ENCODE data around the gene DLGAP5. TPM values are rescaled to one million over a fixed set of nuclear protein-coding genes. Genes with fewer than 3 reads are reported as not detected.

The DLGAP5 gene
- total and polyA plus RNA-seq, 2 donors, result 3.0 to 67.6 TPM

DNA sequence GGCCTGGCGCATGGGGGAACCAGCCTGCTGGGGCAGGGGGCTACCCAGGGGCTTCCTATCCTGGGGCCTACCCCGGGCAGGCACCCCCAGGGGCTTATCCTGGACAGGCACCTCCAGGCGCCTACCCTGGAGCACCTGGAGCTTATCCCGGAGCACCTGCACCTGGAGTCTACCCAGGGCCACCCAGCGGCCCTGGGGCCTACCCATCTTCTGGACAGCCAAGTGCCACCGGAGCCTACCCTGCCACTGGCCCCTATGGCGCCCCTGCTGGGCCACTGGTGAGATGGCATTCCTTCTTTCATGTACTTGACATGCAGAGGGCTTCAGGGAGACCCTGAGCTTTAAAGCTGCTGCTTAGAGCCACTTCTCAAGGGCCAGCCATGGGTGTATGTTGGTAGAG lies 53.3 kb downstream of the DLGAP5 start:
- no peak for DNase-seq (ENCODE audit: low read depth in 6 of 9, low spot score in 9 of 9)
- peaks cover 30 to 36% of the 10 kb centered on the region in 2 donors for H3K36me3 ChIP-seq (ENCODE audit: control insufficient read depth in 2 of 2, insufficient read depth in 2 of 2, low read length in 1 of 2)
- H3K9me3 ChIP-seq (ENCODE audit: control insufficient read depth in 2 of 2, insufficient read depth in 1 of 2, low read length in 1 of 2), result no peaks in the 10 kb centered on the region
- H3K4me1 ChIP-seq (ENCODE audit: control insufficient read depth in 2 of 2, insufficient read depth in 2 of 2, low read length in 2 of 2), result no peaks in the 10 kb centered on the region
- whole genome bisulfite sequencing, result 98% methylated on average over 7 of the region's 7 CpGs
- H3K27me3 ChIP-seq (ENCODE audit: control insufficient read depth in 2 of 2, insufficient read depth in 1 of 2, low read length in 1 of 2), result no peaks in the 10 kb centered on the region
- H3K4me3 ChIP-seq (ENCODE audit: low read length in 2 of 2), result no peak overlapping the region
- H3K27ac ChIP-seq (ENCODE audit: low read depth in 1 of 2, low read length in 1 of 2), result no peak overlapping the region

DNA sequence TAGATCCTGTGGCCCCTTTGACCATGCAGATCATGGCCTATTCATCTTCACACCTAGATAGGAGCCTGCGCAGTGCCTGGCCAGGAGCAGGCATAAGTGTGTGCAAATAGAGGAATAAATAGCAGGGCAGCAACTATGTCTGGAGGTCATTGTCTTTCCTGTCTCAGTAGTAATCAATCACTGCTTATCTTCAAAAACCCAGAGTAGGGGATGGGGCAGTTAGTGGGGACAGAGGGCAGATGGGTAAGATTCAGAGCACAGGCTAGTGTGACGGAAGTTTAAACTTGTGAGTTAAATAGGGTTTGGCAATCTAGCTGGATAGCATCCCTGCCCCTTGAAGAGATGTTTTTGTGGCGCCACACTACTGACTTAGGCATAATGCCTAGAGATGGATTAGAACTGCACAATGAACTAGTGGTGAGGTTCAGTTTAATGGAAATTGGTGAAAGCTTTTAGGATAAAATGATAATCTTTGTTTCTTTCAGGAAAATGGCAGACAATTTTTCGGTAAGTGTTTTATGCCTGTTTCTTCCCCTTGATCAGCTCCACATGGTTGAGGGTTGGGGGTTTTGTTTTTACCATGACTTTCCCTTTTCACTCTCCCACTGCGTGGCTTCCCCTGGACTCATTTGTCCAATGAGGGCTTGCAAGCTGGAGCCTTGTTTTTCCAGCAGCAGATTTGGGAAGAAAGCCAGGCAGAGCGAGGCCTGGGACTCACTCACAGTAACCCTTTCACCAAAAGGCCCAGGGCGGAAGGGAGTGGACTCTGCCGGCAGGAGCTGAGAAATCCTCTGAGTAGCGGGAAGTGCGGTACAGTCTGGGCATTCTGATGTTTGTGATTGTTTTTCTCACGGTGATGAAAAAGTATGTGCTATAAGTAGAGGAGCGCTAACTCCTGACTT lies 54.2 kb downstream of the DLGAP5 start:
- peaks cover 22 to 29% of the 10 kb centered on the region in 2 donors for H3K36me3 ChIP-seq (ENCODE audit: control insufficient read depth in 2 of 2, insufficient read depth in 2 of 2, low read length in 1 of 2)
- H3K4me3 ChIP-seq (ENCODE audit: low read length in 2 of 2), result no peak overlapping the region
- WGBS, result 93% methylated on average over 12 of the region's 12 CpGs

DNA sequence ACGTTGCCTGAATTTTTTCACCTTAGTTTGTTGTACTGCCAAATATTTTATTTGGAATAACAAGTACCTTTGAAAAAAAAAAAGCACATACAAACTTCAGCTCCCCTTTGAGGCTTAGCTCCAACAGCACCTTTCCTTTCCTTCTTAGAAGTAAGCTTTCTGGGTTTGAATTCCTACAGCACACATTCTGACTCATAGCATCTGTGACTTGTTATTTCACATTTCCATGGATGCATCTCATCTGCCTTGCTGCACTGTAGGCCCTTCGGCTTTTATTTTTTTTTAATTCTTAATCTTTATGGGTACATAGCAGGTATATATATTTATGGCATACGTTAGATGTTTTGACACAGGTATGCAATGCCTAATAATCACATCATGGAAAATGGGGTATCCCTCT lies 55.1 kb downstream of the DLGAP5 start:
- H3K27me3 ChIP-seq (ENCODE audit: control insufficient read depth in 2 of 2, insufficient read depth in 1 of 2, low read length in 1 of 2), result no peaks in the 10 kb centered on the region
- 98% methylated on average over 3 of the region's 3 CpGs for WGBS
- no peak for DNase-seq (ENCODE audit: low read depth in 6 of 9, low spot score in 9 of 9)
- no peaks in the 10 kb centered on the region for H3K4me1 ChIP-seq (ENCODE audit: control insufficient read depth in 2 of 2, insufficient read depth in 2 of 2, low read length in 2 of 2)
- H3K4me3 ChIP-seq (ENCODE audit: low read length in 2 of 2), result no peak overlapping the region
- H3K27ac ChIP-seq (ENCODE audit: low read depth in 1 of 2, low read length in 1 of 2), result no peak overlapping the region
- H3K36me3 ChIP-seq (ENCODE audit: control insufficient read depth in 2 of 2, insufficient read depth in 2 of 2, low read length in 1 of 2), result peaks cover 22 to 24% of the 10 kb centered on the region in 2 donors
- no peaks in the 10 kb centered on the region for H3K9me3 ChIP-seq (ENCODE audit: control insufficient read depth in 2 of 2, insufficient read depth in 1 of 2, low read length in 1 of 2)

More for the DNA sequence above, 54.2 kb downstream of the DLGAP5 start:
- no peak for DNase-seq (ENCODE audit: low read depth in 6 of 9, low spot score in 9 of 9)
- no peaks in the 10 kb centered on the region for H3K27me3 ChIP-seq (ENCODE audit: control insufficient read depth in 2 of 2, insufficient read depth in 1 of 2, low read length in 1 of 2)
- H3K4me1 ChIP-seq (ENCODE audit: control insufficient read depth in 2 of 2, insufficient read depth in 2 of 2, low read length in 2 of 2), result no peaks in the 10 kb centered on the region
- no peaks in the 10 kb centered on the region for H3K9me3 ChIP-seq (ENCODE audit: control insufficient read depth in 2 of 2, insufficient read depth in 1 of 2, low read length in 1 of 2)
- peak overlapping the region in 1 of 2 donors; percentile 13 for H3K27ac ChIP-seq (ENCODE audit: low read depth in 1 of 2, low read length in 1 of 2)

DNA sequence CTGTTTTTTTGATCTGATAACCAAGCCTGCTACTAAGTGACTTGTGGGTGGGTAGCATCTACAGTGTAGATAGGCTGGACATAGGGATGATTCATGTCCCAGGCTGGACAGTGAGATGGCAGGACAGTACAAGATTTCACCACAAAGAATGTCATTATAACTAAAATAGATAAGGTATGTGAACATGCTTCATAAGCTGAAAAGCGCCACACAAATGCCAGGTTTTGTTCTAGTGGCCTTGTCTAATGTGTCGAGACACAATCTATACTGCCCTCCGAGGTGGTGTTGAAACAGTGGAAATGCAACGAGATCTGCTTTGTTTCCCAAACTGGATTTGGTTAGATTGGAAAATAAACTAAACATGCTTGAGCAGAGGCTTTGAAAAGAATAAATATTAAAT lies 58.0 kb downstream of the DLGAP5 start:
- H3K36me3 ChIP-seq (ENCODE audit: control insufficient read depth in 2 of 2, insufficient read depth in 2 of 2, low read length in 1 of 2), result peaks cover 4% of the 10 kb centered on the region in 2 donors

DNA sequence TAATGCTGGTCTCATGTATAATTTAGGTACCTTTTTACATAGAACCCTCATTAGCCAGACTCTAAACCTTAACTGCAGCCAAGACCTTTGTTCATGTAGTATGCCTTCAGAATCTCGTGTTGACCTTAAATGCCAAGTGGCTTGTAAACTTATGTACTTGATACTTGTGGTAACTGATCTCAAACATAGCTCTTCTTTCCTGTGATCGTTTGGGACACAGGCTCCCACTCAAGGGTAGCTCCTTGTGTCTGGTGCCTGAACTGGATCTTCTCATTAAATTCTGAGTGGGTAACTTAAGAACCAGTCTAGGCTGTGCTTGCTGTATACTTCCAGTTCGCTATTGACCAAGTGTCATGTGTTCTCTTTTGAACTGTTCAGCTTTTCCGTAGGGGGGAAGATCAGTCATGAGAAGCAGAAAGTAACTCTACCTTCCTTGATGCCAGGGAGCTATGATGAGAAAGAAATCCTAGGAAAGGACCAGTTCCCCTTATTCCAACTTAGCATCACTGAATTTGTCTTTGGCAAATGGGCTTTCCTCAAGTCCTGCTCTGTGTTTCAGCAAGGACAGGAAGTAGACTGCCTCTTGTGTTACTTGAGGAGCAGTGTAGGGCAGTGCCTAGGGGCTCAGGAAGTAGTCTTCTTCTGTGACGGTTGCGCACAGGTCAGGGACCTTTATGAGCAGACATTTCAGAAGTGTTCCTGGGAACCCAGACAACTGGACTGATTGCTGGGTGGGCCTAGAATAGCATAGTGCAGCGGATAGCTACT lies 59.8 kb downstream of the DLGAP5 start:
- WGBS, result 95% methylated on average over 7 of the region's 7 CpGs
- H3K4me1 ChIP-seq (ENCODE audit: control insufficient read depth in 2 of 2, insufficient read depth in 2 of 2, low read length in 2 of 2), result peaks cover 4 to 11% of the 10 kb centered on the region in 2 donors

More for the DNA sequence above, 58.0 kb downstream of the DLGAP5 start:
- Histone ChIP-seq H3K9me3 (ENCODE audit: control insufficient read depth in 2 of 2, insufficient read depth in 1 of 2, low read length in 1 of 2) (no peaks in the 10 kb centered on the region), H3K4me1 (ENCODE audit: control insufficient read depth in 2 of 2, insufficient read depth in 2 of 2, low read length in 2 of 2) (peaks cover 4 to 11% of the 10 kb centered on the region in 2 donors), H3K27me3 (ENCODE audit: control insufficient read depth in 2 of 2, insufficient read depth in 1 of 2, low read length in 1 of 2) (peaks cover 20 to 24% of the 10 kb centered on the region in 2 donors), H3K27ac (ENCODE audit: low read depth in 1 of 2, low read length in 1 of 2) (no peak overlapping the region), H3K4me3 (ENCODE audit: low read length in 2 of 2) (no peak overlapping the region)
- 89% methylated on average over 4 of the region's 4 CpGs for WGBS
- DNase-seq (ENCODE audit: low read depth in 6 of 9, low spot score in 9 of 9), result no peak

DNA sequence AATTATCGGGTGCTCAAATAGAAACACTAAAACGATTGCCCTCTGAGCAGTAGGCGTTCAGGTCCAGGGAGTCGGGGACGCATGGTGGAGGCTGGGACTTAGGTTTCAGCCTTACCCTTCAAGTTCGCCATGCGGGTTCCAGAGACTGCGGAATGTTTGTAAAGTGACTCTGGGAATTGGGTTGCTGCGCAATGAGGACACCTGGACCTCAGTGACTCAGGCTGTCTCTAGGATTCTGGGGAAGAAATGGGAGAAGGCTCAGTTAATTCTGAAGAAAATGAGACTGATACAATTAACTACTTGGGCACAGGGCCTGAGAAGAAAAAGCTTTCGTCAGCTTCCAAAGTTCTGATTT lies 61.2 kb downstream of the DLGAP5 start:
- Histone ChIP-seq H3K27ac (ENCODE audit: low read depth in 1 of 2, low read length in 1 of 2) (peak overlapping the region in 1 of 2 donors; percentile 86), H3K9me3 (ENCODE audit: control insufficient read depth in 2 of 2, insufficient read depth in 1 of 2, low read length in 1 of 2) (no peaks in the 10 kb centered on the region), H3K4me3 (ENCODE audit: low read length in 2 of 2) (peak overlapping the region; percentile 40 to 56), H3K27me3 (ENCODE audit: control insufficient read depth in 2 of 2, insufficient read depth in 1 of 2, low read length in 1 of 2) (peaks cover 29 to 50% of the 10 kb centered on the region in 2 donors), H3K36me3 (ENCODE audit: control insufficient read depth in 2 of 2, insufficient read depth in 2 of 2, low read length in 1 of 2) (peaks cover 0 to 4% of the 10 kb centered on the region in 2 donors), H3K4me1 (ENCODE audit: control insufficient read depth in 2 of 2, insufficient read depth in 2 of 2, low read length in 2 of 2) (peaks cover 4 to 11% of the 10 kb centered on the region in 2 donors)
- WGBS, result 72% methylated on average over 10 of the region's 10 CpGs
- no peak for DNase-seq (ENCODE audit: low read depth in 6 of 9, low spot score in 9 of 9)

More for the DNA sequence above, 59.8 kb downstream of the DLGAP5 start:
- H3K27ac ChIP-seq (ENCODE audit: low read depth in 1 of 2, low read length in 1 of 2), result no peak overlapping the region
- H3K4me3 ChIP-seq (ENCODE audit: low read length in 2 of 2), result no peak overlapping the region
- H3K36me3 ChIP-seq (ENCODE audit: control insufficient read depth in 2 of 2, insufficient read depth in 2 of 2, low read length in 1 of 2), result peaks cover 0 to 4% of the 10 kb centered on the region in 2 donors
- no peaks in the 10 kb centered on the region for H3K9me3 ChIP-seq (ENCODE audit: control insufficient read depth in 2 of 2, insufficient read depth in 1 of 2, low read length in 1 of 2)
- peaks cover 29 to 42% of the 10 kb centered on the region in 2 donors for H3K27me3 ChIP-seq (ENCODE audit: control insufficient read depth in 2 of 2, insufficient read depth in 1 of 2, low read length in 1 of 2)
- no peak for DNase-seq (ENCODE audit: low read depth in 6 of 9, low spot score in 9 of 9)

DNA sequence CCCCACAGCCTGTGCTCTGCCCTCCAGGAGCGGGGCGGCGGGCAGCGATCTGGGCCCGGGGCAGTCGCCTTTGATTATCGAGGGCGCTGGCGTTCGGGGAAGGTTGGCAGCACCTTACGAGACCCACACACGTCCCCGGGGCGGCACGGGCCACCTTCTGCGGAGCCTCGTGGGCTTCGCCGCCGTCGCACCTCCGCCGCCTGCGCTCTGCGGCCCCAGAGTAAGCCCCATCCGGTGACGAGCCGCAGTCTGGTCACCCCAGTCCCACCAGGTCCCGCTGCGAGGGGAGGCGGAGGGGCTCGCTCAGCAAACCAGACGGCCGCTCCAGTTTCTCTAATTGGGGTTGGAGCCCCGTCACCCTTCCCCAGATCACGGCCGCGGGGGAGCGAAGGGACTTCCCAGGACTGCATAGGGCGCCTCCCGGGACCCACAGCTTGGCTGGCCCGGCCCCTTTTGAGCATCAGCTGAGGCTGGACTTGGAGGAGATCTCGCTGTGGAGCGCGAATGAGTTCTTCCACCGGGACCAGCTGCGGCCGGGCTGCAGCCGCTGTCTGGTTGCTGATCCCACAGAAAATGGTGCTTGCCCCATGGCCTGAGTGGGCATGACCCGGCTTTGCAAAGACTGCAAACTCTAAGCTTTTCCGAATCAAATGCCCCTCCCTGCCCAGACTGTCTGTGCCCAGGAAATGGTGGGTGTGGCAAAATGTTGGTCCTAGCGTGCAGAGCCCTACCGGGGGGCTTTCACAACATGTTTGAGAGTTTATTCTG lies 61.8 kb downstream of the DLGAP5 start:
- peaks cover 0 to 4% of the 10 kb centered on the region in 2 donors for H3K36me3 ChIP-seq (ENCODE audit: control insufficient read depth in 2 of 2, insufficient read depth in 2 of 2, low read length in 1 of 2)
- DNase-seq (ENCODE audit: low read depth in 6 of 9, low spot score in 9 of 9), result peak in 1 of 9 donors; percentile 33
- peak overlapping the region in 1 of 2 donors; percentile 86 for H3K27ac ChIP-seq (ENCODE audit: low read depth in 1 of 2, low read length in 1 of 2)
- peaks cover 29 to 50% of the 10 kb centered on the region in 2 donors for H3K27me3 ChIP-seq (ENCODE audit: control insufficient read depth in 2 of 2, insufficient read depth in 1 of 2, low read length in 1 of 2)
- 3% methylated on average over 53 of the region's 53 CpGs for WGBS
- H3K4me1 ChIP-seq (ENCODE audit: control insufficient read depth in 2 of 2, insufficient read depth in 2 of 2, low read length in 2 of 2), result peaks cover 4 to 11% of the 10 kb centered on the region in 2 donors
- no peaks in the 10 kb centered on the region for H3K9me3 ChIP-seq (ENCODE audit: control insufficient read depth in 2 of 2, insufficient read depth in 1 of 2, low read length in 1 of 2)
- H3K4me3 ChIP-seq (ENCODE audit: low read length in 2 of 2), result peak overlapping the region; percentile 40 to 56

DNA sequence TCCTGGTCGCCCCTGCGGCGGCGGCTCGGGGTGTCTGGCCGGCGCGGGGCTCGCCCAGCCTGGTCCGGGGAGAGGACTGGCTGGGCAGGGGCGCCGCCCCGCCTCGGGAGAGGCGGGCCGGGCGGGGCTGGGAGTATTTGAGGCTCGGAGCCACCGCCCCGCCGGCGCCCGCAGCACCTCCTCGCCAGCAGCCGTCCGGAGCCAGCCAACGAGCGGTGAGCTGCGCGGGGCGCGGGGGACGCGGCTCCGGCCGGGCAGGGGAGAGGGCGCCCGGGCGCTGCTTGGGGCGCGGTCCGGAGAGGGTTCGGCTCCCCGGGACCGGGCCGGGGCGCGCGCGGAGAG lies 62.3 kb downstream of the DLGAP5 start, which contains the start of gene LGALS3:
LGALS3 (plus strand) TSS at position 167 of the 342 bp plus-strand sequence. CDS start 8,122 bp downstream, outside the sequence.
- H3K9me3 ChIP-seq (ENCODE audit: control insufficient read depth in 2 of 2, insufficient read depth in 1 of 2, low read length in 1 of 2), result no peaks in the 10 kb centered on the region
- under 1% methylated on average over 50 of the region's 50 CpGs for WGBS
- peaks cover 4 to 11% of the 10 kb centered on the region in 2 donors for H3K4me1 ChIP-seq (ENCODE audit: control insufficient read depth in 2 of 2, insufficient read depth in 2 of 2, low read length in 2 of 2)
- H3K4me3 ChIP-seq (ENCODE audit: low read length in 2 of 2), result peak within 1 kb of the TSS; percentile 40 to 56
- peaks cover 0 to 4% of the 10 kb centered on the region in 2 donors for H3K36me3 ChIP-seq (ENCODE audit: control insufficient read depth in 2 of 2, insufficient read depth in 2 of 2, low read length in 1 of 2)
- DNase-seq (ENCODE audit: low read depth in 6 of 9, low spot score in 9 of 9), result peak in 1 of 9 donors; percentile 19
- H3K27me3 ChIP-seq (ENCODE audit: control insufficient read depth in 2 of 2, insufficient read depth in 1 of 2, low read length in 1 of 2), result peaks cover 29 to 50% of the 10 kb centered on the region in 2 donors
- peak within 1 kb of the TSS in 1 of 2 donors; percentile 86 for H3K27ac ChIP-seq (ENCODE audit: low read depth in 1 of 2, low read length in 1 of 2)
